Peyer's patch (tissue), 4 donors: Measurements from ENCODE around the gene TMCC1. TPM values are rescaled to one million over a fixed set of nuclear protein-coding genes. Genes with fewer than 3 reads are reported as not detected.
"Not testable (repeated sequence)": the region's sequence is repeated elsewhere in the genome, so short reads cannot be mapped to it uniquely, and the experiment has no call there.

Source experiments
- DNase-seq, 3 donors: peaks; one replicate each; pipeline ENCODE4 v3.0.0-alpha.2; 2017 to 2019
- H3K27ac ChIP-seq, 4 donors: fragments of 200-600 bp; sonication (generic); one replicate each; pipeline ENCODE4 v1.5.1; 2016 to 2019
- H3K27me3 ChIP-seq, 2 donors: fragments of 200-600 bp; sonication (generic); one replicate each; pipeline ENCODE4 v1.5.1; 2019
- H3K36me3 ChIP-seq, 3 donors: fragments of 200-600 bp; sonication (generic); one replicate each; pipeline ENCODE4 v1.5.1; 2016 to 2019
- H3K4me1 ChIP-seq, 4 donors: fragments of 200-600 bp; sonication (generic); one replicate each; pipeline ENCODE4 v1.5.1; 2016 to 2019
- H3K4me3 ChIP-seq, 4 donors: fragments of 200-600 bp; sonication (generic); 1 replicate in 3 of 4; 2 replicates in 1 of 4; pipeline ENCODE4 v1.5.1; 2016 to 2019; ENCODE audit warnings: mild to moderate bottlenecking in 1 of 4
- H3K9me3 ChIP-seq, 4 donors: fragments of 200-600 bp; sonication (generic); one replicate each; pipeline ENCODE4 v1.5.1; 2016 to 2019; ENCODE audit warnings: mild to moderate bottlenecking in 1 of 4
- POLR2A ChIP-seq, 2 donors: fragments of 450-650 bp; IDR thresholded peaks; one replicate each; pipeline ENCODE4 v1.5.1; 2017; ENCODE audit warnings: antibody characterized with exemption in 2 of 2, mild to moderate bottlenecking in 2 of 2, moderate library complexity in 2 of 2
- total RNA-seq, 4 donors: library from RNA; depleted of rRNA; stranded (reverse); fragments of >200 nt; gene quantifications; one replicate each; pipeline ENCODE4 v1.1.0, GENCODE V29; 2016
- TF ChIP-seq, protein P1 (sequence below), 6 experiments: fragments of 450-650 bp in 4 of 6; fragments of 200-600 bp in 2 of 6; sonication (generic) in 1 of 6; IDR thresholded peaks; one replicate each; pipeline ENCODE4 v1.5.1; 2017 to 2019; ENCODE audit warnings: antibody characterized with exemption in 6 of 6, mild to moderate bottlenecking in 3 of 6, moderate library complexity in 1 of 6

TMCC1 gene
- total RNA-seq, 4 donors from 2014 or later = 12.9 to 33.1 (median 23.7) TPM

DNA sequence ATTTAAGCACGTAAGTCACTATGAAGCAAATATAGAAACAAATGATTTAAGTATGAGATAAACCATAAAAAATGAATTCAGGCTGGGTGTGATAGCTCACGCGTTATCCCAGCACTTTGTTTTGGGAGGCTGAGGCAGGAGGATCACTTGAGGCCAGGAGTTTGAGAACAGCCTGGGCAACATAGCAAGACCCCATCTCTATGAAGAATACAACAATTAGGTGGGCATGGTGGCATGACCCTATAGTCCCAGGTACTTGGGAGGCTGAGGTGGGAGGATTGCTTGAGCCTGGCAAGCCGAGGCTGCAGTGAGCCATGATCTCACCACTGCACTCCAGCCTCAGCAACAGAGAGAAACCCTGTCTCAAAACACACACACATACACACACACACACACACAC lies 34.2 kb downstream of the TMCC1 start:
- TF ChIP-seq POLR2A (IDR thresholded peaks at IDR 0.05) = no peak
- TF ChIP-seq, protein P1, sequence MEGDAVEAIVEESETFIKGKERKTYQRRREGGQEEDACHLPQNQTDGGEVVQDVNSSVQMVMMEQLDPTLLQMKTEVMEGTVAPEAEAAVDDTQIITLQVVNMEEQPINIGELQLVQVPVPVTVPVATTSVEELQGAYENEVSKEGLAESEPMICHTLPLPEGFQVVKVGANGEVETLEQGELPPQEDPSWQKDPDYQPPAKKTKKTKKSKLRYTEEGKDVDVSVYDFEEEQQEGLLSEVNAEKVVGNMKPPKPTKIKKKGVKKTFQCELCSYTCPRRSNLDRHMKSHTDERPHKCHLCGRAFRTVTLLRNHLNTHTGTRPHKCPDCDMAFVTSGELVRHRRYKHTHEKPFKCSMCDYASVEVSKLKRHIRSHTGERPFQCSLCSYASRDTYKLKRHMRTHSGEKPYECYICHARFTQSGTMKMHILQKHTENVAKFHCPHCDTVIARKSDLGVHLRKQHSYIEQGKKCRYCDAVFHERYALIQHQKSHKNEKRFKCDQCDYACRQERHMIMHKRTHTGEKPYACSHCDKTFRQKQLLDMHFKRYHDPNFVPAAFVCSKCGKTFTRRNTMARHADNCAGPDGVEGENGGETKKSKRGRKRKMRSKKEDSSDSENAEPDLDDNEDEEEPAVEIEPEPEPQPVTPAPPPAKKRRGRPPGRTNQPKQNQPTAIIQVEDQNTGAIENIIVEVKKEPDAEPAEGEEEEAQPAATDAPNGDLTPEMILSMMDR (IDR thresholded peaks at IDR 0.05) = no peak
- Histone ChIP-seq H3K9me3 (no peaks in the 10 kb centered on the region), H3K27ac (no peak overlapping the region), H3K27me3 (no peaks in the 10 kb centered on the region), H3K4me1 (peaks cover 0 to 3% (median 0%) of the 10 kb centered on the region in 4 donors), H3K4me3 (no peak overlapping the region), H3K36me3 (peaks cover 0 to 5% (median 0%) of the 10 kb centered on the region in 3 donors)
- no peak for DNase-seq

DNA sequence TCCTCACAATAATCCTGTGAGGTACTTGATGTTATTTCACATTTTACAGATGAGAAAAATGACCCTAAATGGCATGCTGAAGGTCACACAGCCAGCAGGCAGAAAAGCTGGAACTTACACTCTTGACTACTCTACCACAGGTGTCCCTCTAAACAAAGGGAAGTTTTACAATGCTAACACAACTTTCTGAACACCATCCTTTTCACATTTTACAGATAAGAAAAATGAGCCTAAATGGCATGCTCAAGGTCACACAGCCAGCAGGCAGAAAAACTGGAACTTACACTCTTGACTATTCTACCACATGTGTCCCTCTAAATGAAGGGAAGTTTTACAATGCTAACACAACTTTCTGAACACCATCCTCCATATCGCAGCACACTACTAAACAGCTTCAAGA lies 35.6 kb downstream of the TMCC1 start:
- no peak for DNase-seq

DNA sequence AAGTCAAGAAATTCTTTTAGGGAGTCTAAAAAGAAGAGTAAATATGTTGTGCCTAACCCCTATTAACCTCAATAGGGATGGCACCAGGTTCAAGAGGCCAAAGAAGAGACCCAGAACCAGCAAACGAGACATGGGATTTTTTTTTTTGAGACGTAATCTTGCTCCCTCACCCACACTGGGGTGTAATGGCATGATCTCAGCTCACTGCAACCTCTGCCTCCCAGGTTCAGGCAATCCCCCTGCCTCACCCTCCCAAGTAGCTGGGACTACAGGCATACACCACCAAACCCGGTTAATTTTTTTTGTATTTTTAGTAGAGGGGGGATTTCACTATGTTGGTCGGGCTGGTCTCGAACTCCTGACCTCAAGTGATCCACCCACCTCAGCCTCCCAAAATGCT lies 36.7 kb downstream of the TMCC1 start:
- H3K36me3 ChIP-seq, H3K4me1 ChIP-seq, H3K4me3 ChIP-seq, DNase-seq, H3K27me3 ChIP-seq, H3K27ac ChIP-seq, H3K9me3 ChIP-seq: not testable (repeated sequence)

More for the DNA sequence above, 35.6 kb downstream of the TMCC1 start:
- Histone ChIP-seq H3K27me3 (no peaks in the 10 kb centered on the region), H3K36me3 (peaks cover 0 to 5% (median 0%) of the 10 kb centered on the region in 3 donors), H3K4me3 (no peak overlapping the region), H3K9me3 (no peaks in the 10 kb centered on the region), H3K27ac (no peak overlapping the region), H3K4me1 (peaks cover 0 to 3% (median 0%) of the 10 kb centered on the region in 4 donors)
- TF ChIP-seq, protein P1 (IDR thresholded peaks at IDR 0.05) = no peak
- no peak for TF ChIP-seq POLR2A (IDR thresholded peaks at IDR 0.05)

DNA sequence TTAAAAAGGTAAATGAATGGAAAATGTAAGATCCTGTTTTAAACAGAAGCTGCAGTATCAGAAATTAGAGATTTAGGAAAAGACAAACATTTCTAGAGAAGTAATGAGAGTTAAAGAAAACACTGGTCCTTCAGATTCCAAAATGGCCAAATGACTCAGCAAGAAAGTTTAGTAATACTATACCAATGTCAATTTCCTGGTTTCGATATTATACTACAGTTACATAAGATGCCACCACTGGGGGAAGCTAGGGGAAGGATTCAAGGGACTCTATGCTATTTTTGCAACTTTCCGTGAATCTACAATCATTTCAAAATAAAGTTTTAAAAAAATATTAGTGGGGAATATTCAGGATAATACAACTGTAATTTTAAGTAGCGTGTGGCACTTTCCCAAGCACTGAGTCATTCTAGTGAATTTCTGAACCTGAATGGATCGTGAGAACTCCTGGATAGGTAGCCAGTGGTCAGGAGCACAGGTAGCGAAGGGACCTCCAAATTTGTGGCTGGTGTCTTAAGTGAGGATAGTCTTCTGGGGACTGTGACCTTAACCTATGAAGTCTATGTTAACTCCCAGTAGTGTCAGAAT lies 37.6 kb downstream of the TMCC1 start:
- TF ChIP-seq, protein P1 (IDR thresholded peaks at IDR 0.05) = no peak
- no peak for TF ChIP-seq POLR2A (IDR thresholded peaks at IDR 0.05)
- Histone ChIP-seq H3K4me3 (no peak overlapping the region), H3K9me3 (no peaks in the 10 kb centered on the region), H3K27ac (peak overlapping the region in 1 of 4 donors; percentile 40), H3K27me3 (no peaks in the 10 kb centered on the region), H3K36me3 (peaks cover 0 to 5% (median 0%) of the 10 kb centered on the region in 3 donors), H3K4me1 (peaks cover 0 to 3% (median 0%) of the 10 kb centered on the region in 4 donors)
- DNase-seq = no peak

DNA sequence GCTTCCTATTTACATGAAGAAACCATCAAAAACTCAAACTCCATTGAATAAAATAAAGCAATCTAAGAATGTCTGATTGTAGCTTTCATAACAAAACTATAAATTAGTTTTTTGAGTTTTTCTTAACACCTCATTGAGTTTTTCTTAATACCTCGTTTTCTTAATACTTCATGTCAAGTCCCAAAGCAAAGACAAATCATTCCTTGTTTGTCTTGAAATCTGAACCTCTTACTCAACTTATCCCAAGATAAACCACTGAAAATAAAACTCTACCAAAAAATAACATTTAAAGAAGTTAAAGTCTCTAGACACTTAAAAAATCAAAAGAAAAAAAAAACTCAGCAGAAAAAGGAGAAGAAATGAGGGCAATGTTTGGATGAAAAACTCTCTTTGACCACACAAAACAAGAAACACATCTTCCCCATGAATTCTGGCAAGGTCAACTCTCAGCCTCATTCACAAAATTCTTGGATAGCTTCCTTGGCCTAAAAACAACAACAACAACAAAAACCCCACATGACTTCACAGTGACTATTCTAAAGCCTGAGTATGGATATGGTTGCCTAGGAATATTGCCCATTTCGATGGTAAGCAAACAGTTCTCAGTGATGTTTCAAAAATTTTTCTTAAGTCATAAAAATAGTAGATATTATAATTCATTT lies 38.2 kb downstream of the TMCC1 start:
- Histone ChIP-seq H3K4me3 (no peak overlapping the region), H3K36me3 (peaks cover 0 to 4% (median 0%) of the 10 kb centered on the region in 3 donors), H3K4me1 (peaks cover 0 to 3% (median 0%) of the 10 kb centered on the region in 4 donors), H3K27ac (peak overlapping the region in 1 of 4 donors; percentile 40), H3K27me3 (no peaks in the 10 kb centered on the region), H3K9me3 (no peaks in the 10 kb centered on the region)
- DNase-seq = no peak
- TF ChIP-seq, protein P1 (IDR thresholded peaks at IDR 0.05) = no peak
- TF ChIP-seq POLR2A (IDR thresholded peaks at IDR 0.05) = no peak

DNA sequence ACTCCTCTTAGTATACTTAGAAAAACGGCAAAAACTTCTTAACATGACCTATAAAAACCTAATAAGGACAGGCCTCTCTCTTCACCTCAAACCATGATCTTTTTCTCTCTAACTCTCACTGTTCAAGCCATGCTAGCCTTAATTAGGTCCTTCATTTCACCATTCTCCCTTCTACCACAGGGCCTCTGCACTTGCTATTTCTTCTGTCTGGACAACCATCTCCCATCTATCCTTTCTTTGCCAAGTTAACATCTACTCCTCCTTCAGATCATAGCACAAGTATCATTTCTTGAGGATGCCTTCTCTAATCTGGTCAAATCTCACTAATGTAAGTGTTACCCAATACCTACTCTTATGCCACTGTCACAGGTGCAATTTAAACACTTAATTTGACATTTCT lies 39.1 kb downstream of the TMCC1 start:
- peaks cover 0 to 3% (median 0%) of the 10 kb centered on the region in 4 donors for H3K4me1 ChIP-seq
- DNase-seq = no peak
- H3K4me3 ChIP-seq = no peak overlapping the region
- no peak overlapping the region for H3K27ac ChIP-seq
- no peaks in the 10 kb centered on the region for H3K9me3 ChIP-seq
- no peak for TF ChIP-seq POLR2A (IDR thresholded peaks at IDR 0.05)
- TF ChIP-seq, protein P1 (IDR thresholded peaks at IDR 0.05) = no peak
- H3K27me3 ChIP-seq = no peaks in the 10 kb centered on the region
- peaks cover 0 to 4% (median 0%) of the 10 kb centered on the region in 3 donors for H3K36me3 ChIP-seq
